Glutamatergic neuron (in vitro differentiated cells): ENCODE measurements around the gene NXPH4. TPM values are rescaled to one million over a fixed set of nuclear protein-coding genes. Genes with fewer than 3 reads are reported as not detected.

Experiments used
- DNase-seq: peaks from one replicate; pipeline ENCODE4 v3.0.0; 2022
- H3K27ac Mint-ChIP-seq: one replicate; pipeline ENCODE4 v1.8.0; 2020; ENCODE audit warnings: mild to moderate bottlenecking, mixed read lengths, inconsistent platforms; ENCODE audit not compliant: unreplicated experiment
- H3K27me3 Mint-ChIP-seq: one replicate; pipeline ENCODE4 v1.8.0; 2020; ENCODE audit warnings: mild to moderate bottlenecking, moderate library complexity, mixed read lengths, inconsistent platforms; ENCODE audit not compliant: unreplicated experiment
- H3K36me3 Mint-ChIP-seq: one replicate; pipeline ENCODE4 v1.8.0; 2020; ENCODE audit warnings: mild to moderate bottlenecking, mixed read lengths, inconsistent platforms; ENCODE audit not compliant: unreplicated experiment
- H3K4me1 Mint-ChIP-seq: one replicate; pipeline ENCODE4 v1.8.0; 2020; ENCODE audit warnings: mild to moderate bottlenecking, low read depth, mixed read lengths, inconsistent platforms; ENCODE audit not compliant: unreplicated experiment
- H3K4me3 Mint-ChIP-seq: one replicate; pipeline ENCODE4 v1.8.0; 2020; ENCODE audit warnings: mild to moderate bottlenecking, mixed read lengths, inconsistent platforms; ENCODE audit not compliant: unreplicated experiment
- H3K9me3 Mint-ChIP-seq: one replicate; pipeline ENCODE4 v1.8.0; 2020; ENCODE audit warnings: mild to moderate bottlenecking, moderate library complexity, mixed read lengths, inconsistent platforms; ENCODE audit not compliant: unreplicated experiment
- CTCF ChIP-seq: fragments of 200-600 bp; sonication (generic); IDR thresholded peaks from one replicate; pipeline ENCODE4 v1.5.0; 2021; ENCODE audit not compliant: partially characterized antibody, unreplicated experiment
- total RNA-seq: library from RNA; stranded (reverse); fragmentation: NEBNext Ultra II Directional; extraction: Animal tissue kit (Norgen Biotek cat#: 25700); gene quantifications from one replicate; pipeline ENCODE4 v1.2.1, GENCODE V29; 2021; ENCODE audit not compliant: unreplicated experiment

The NXPH4 gene
- total RNA-seq, 1 donor from 2014 or later, result 10.5 TPM

GRCh38 chr12:57201219-57201618, 15.4 kb upstream of the NXPH4 start:
- no peak for TF ChIP-seq CTCF

GRCh38 chr12:57201631-57202030, 15.0 kb upstream of the NXPH4 start:
- DNase-seq, result no peak
- Mint-ChIP-seq H3K27ac (no peak overlapping the region), H3K4me1 (no peaks in the 10 kb centered on the region), H3K4me3 (no peak overlapping the region), H3K36me3 (peaks cover 5% of the 10 kb centered on the region), H3K9me3 (peaks cover 2% of the 10 kb centered on the region), H3K27me3 (peaks cover 12% of the 10 kb centered on the region)
- no peak for TF ChIP-seq CTCF

More at GRCh38 chr12:57201219-57201618, 15.4 kb upstream of the NXPH4 start:
- Mint-ChIP-seq H3K4me1 (peaks cover 3% of the 10 kb centered on the region), H3K36me3 (peaks cover 5% of the 10 kb centered on the region), H3K4me3 (no peak overlapping the region), H3K9me3 (peaks cover 5% of the 10 kb centered on the region), H3K27ac (no peak overlapping the region), H3K27me3 (peaks cover 15% of the 10 kb centered on the region)
- no peak for DNase-seq

GRCh38 chr12:57202321-57202720, 14.3 kb upstream of the NXPH4 start:
- H3K9me3 Mint-ChIP-seq, result peaks cover 2% of the 10 kb centered on the region
- no peak overlapping the region for H3K4me3 Mint-ChIP-seq
- H3K4me1 Mint-ChIP-seq, result no peaks in the 10 kb centered on the region
- peaks cover 12% of the 10 kb centered on the region for H3K27me3 Mint-ChIP-seq
- TF ChIP-seq CTCF, result no peak
- peaks cover 5% of the 10 kb centered on the region for H3K36me3 Mint-ChIP-seq
- DNase-seq, result no peak
- no peak overlapping the region for H3K27ac Mint-ChIP-seq

- no peak overlapping the region for H3K4me3 Mint-ChIP-seq
- peaks cover 5% of the 10 kb centered on the region for H3K36me3 Mint-ChIP-seq
- H3K27me3 Mint-ChIP-seq, result peaks cover 12% of the 10 kb centered on the region
- TF ChIP-seq CTCF, result no peak
- no peak for DNase-seq
- no peaks in the 10 kb centered on the region for H3K4me1 Mint-ChIP-seq
- H3K9me3 Mint-ChIP-seq, result peaks cover 2% of the 10 kb centered on the region
- no peak overlapping the region for H3K27ac Mint-ChIP-seq
These were observed 13.4 kb upstream of the NXPH4 start for GRCh38 chr12:57203201-57203600.

- peaks cover 2% of the 10 kb centered on the region for H3K9me3 Mint-ChIP-seq
- H3K4me1 Mint-ChIP-seq, result no peaks in the 10 kb centered on the region
- no peak for TF ChIP-seq CTCF
- peaks cover 7% of the 10 kb centered on the region for H3K27me3 Mint-ChIP-seq
- no peak overlapping the region for H3K27ac Mint-ChIP-seq
- no peak for DNase-seq
- H3K4me3 Mint-ChIP-seq, result no peak overlapping the region
- peaks cover 5% of the 10 kb centered on the region for H3K36me3 Mint-ChIP-seq
These were observed 12.8 kb upstream of the NXPH4 start for GRCh38 chr12:57203791-57204190.
